ENCODE data around the gene SOHLH2.

- TF ChIP-seq NR3C1 (CRISPR knock-in tag; conservative IDR thresholded peaks at IDR 0.05; ENCODE audit: low read depth), result no peak
- TF ChIP-seq, protein P1, sequence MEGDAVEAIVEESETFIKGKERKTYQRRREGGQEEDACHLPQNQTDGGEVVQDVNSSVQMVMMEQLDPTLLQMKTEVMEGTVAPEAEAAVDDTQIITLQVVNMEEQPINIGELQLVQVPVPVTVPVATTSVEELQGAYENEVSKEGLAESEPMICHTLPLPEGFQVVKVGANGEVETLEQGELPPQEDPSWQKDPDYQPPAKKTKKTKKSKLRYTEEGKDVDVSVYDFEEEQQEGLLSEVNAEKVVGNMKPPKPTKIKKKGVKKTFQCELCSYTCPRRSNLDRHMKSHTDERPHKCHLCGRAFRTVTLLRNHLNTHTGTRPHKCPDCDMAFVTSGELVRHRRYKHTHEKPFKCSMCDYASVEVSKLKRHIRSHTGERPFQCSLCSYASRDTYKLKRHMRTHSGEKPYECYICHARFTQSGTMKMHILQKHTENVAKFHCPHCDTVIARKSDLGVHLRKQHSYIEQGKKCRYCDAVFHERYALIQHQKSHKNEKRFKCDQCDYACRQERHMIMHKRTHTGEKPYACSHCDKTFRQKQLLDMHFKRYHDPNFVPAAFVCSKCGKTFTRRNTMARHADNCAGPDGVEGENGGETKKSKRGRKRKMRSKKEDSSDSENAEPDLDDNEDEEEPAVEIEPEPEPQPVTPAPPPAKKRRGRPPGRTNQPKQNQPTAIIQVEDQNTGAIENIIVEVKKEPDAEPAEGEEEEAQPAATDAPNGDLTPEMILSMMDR (IDR thresholded peaks at IDR 0.05), result no peak
Observed at GRCh38 chr13:36151591-36151990, 62.8 kb downstream of the SOHLH2 start.

Measured in WTC11 (cell line).